Inferior parietal cortex (tissue), 1 donor: Measurements from ENCODE around the gene A2M.

Experiments used
- DNase-seq: peaks from one replicate; pipeline ENCODE4 v3.0.0-alpha.2; 2016; ENCODE audit errors: extremely low spot score

The A2M gene

GRCh38 chr12:9122091-9122609 lies 6.4 kb upstream of the A2M start:
- no peak for DNase-seq

GRCh38 chr12:9120487-9121184 lies 4.9 kb upstream of the A2M start:
- no peak for DNase-seq

- DNase-seq, result peak; percentile 26
Observed at GRCh38 chr12:9118158-9118557, 2.4 kb upstream of the A2M start.

- no peak for DNase-seq
Observed at GRCh38 chr12:9114946-9115345, 773 bp downstream of the A2M start.

GRCh38 chr12:9113987-9114309 lies 1.8 kb downstream of the A2M start:
- DNase-seq, result no peak

GRCh38 chr12:9113296-9113986 lies 2.3 kb downstream of the A2M start:
- DNase-seq, result no peak

- no peak for DNase-seq
Observed at GRCh38 chr12:9112076-9112853, 3.5 kb downstream of the A2M start.

GRCh38 chr12:9111525-9111924 lies 4.2 kb downstream of the A2M start:
- DNase-seq, result no peak

- no peak for DNase-seq
Observed at GRCh38 chr12:9109737-9110491, 5.8 kb downstream of the A2M start.

GRCh38 chr12:9109213-9109522 lies 6.6 kb downstream of the A2M start:
- no peak for DNase-seq

- DNase-seq, result no peak
Observed at GRCh38 chr12:9108504-9109212, 7.1 kb downstream of the A2M start.

- no peak for DNase-seq
Observed at GRCh38 chr12:9107542-9107873, 8.2 kb downstream of the A2M start.

GRCh38 chr12:9106610-9107541 lies 8.8 kb downstream of the A2M start:
- no peak for DNase-seq

- DNase-seq, result no peak
Observed at GRCh38 chr12:9106067-9106466, 9.7 kb downstream of the A2M start.

GRCh38 chr12:9104767-9105423 lies 10.8 kb downstream of the A2M start:
- no peak for DNase-seq

- no peak for DNase-seq
Observed at GRCh38 chr12:9104087-9104486, 11.6 kb downstream of the A2M start.

GRCh38 chr12:9103050-9103849 lies 12.5 kb downstream of the A2M start:
- no peak for DNase-seq

GRCh38 chr12:9101018-9101687 lies 14.6 kb downstream of the A2M start:
- no peak for DNase-seq
